ENCODE measurements around the gene FZD4.

DNA sequence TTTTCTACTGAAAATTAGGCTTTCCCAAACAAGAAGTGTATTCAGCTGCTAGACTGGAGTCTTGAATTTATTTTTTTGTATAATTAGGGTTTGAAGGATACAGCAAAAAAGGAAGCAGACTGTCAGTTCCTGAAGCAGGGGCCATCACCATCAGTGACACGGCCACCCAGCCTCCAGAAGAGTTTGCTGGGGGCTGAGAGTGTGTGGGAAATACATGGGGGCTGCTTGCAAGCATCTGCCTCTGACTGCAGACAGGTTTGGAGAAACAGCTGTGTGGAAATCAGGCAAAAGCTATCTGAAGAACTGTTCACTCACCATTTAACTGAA lies 23.0 kb downstream of the FZD4 start:
- no peak for TF ChIP-seq POLR2A (IDR thresholded peaks at IDR 0.05; ENCODE audit: low read depth, low read length)
- TF ChIP-seq TAF1 (IDR thresholded peaks at IDR 0.05; ENCODE audit: low read depth, low read length): no peak
- no peak for TF ChIP-seq SPI1 (IDR thresholded peaks at IDR 0.05; ENCODE audit: low read depth, low read length)
- TF ChIP-seq POLR2AphosphoS5 (IDR thresholded peaks at IDR 0.05; ENCODE audit: low read depth, low read length): no peak

Data from GM12891 (cell line).